GM18511 (cell line): ENCODE results near the gene TICAM1.
"Not testable (repeated sequence)": the region's sequence is repeated elsewhere in the genome, so short reads cannot be mapped to it uniquely, and the experiment has no call there.

Experiments used
- ATAC-seq: cut with Tn5 transposase; IDR thresholded peaks from one replicate; pipeline ENCODE4 v1.9.1; 2021; ENCODE audit warnings: mild to moderate bottlenecking, moderate library complexity; ENCODE audit not compliant: unreplicated experiment

TICAM1 gene

DNA sequence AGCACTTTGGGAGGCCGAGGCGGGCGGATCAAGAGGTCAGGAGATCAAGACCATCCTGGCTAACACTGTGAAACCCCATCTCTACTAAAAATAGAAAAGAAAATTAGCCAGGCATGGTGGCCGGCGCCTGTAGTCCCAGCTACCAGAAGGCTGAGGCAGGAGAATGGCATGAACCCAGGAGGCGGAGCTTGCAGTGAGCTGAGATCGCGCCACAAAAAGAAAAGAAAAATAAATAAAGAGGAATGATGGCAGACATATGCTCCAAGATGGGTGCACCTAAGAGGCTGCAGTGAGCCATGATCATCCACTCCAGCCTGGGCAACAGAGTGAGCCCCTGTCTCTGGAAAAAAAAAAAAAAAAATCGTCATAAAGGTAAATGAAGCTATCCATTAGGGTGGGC lies 14.5 kb upstream of the TICAM1 start:
- not testable (repeated sequence) for ATAC-seq

DNA sequence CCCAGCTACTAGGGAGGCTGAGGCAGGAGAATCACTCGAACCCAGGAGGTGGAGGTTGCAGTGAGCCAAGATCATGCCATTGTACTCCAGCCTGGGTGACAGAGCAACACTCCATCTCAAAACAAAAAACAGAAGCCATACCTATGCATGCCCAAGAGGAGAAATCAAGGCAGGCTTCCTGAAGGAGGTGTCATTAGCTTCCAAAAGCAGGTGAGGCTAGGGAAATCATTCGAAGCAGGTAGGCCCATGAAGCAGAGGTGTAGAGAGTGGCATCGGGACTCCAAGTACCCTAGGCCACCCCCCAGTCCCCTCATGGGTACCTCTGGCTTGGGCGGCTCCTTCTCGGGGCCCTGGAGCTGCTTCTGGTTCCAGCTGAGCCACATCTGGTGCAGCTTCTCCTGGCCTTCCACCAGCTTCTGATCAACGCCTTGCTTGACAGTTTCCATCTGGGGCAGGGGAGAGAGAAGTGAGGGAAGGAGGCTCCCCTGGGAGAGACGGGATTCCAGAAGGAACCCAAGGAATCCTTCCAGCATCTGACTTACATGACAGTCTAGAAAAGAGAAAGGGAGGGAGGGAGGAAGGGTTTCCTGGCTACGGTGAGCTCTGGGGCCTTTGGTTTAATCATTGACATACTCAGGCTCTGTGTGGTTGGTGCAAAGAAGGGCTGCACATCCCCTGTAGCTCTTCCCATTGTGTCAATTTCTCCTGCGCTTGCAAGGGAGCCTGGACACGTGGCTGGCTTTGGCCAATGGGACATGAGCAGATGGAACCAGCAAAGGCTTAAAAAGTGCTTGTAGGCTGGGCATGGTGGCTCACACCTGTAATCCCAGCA lies 13.1 kb upstream of the TICAM1 start:
- no peak for ATAC-seq

DNA sequence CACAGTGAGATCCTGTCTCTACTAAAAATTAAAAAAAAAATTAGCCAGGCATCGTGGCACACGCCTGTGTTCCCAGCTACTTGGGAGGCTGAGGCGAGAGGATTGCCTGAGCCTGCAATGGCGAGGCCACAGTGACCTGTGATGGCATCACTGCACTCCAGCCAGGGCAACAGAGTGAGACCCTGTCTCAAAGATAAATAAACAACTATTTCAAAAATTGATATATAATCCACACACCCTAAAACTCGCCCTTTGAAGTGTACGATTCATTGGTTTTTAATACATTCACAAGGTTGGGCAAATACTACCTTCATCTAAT lies 12.1 kb upstream of the TICAM1 start:
- ATAC-seq, result no peak

DNA sequence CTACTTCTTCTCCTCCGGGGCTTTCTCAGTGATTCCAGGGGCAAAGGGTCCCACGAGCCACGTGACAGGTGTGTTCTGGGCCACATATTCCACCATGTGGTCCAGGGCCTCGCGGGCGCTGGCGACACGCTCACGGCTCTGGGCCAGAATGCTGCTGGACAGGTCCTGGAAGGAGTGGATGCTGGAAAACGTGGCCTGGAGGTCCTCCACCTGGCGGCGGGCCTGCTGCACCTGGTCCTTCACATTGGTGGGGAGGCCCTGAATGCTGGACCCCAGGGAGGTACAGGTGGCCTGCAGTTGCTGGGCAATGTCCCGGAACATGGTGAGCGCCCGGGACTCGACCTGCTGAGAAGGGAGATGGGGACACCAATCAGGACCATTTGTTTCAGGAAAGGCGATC lies 7.7 kb upstream of the TICAM1 start:
- no peak for ATAC-seq

DNA sequence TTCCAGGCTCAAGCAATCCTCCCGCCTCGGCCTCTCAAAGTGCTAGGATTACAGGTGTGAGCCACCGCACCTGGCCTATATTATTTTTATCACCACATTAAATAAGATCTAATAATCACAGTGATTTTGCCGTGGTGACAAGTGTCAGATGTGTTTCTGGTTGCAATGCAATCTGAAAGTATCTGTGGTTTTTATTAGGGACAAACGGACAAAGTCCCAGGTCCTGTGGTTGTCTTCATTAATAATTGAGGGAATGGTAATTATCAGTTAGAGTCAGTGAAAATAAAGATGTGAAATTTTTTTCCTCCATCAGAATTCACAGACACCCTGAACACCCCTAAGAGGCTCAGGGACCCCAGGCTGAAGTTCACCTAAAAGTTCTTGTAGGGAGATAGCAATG lies 1.3 kb upstream of the TICAM1 start:
- ATAC-seq, result no peak

DNA sequence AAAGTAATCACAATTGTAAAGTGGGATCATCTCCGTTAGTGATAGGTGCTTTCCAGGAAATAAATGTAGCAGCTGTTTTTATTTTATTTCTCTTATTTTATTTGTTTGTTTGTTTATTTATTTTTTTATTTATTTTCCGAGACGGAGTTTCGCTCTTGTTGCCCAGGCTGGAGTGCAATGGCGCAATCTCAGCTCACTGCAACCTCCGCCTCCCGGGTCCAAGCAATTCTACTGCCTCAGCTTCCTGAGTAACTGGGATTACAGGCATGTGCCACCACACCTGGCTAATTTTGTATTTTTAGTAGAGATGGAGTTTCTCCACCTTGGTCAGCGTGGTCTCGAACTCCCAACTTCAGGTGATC lies 448 bp upstream of the TICAM1 start:
- not testable (repeated sequence) for ATAC-seq

DNA sequence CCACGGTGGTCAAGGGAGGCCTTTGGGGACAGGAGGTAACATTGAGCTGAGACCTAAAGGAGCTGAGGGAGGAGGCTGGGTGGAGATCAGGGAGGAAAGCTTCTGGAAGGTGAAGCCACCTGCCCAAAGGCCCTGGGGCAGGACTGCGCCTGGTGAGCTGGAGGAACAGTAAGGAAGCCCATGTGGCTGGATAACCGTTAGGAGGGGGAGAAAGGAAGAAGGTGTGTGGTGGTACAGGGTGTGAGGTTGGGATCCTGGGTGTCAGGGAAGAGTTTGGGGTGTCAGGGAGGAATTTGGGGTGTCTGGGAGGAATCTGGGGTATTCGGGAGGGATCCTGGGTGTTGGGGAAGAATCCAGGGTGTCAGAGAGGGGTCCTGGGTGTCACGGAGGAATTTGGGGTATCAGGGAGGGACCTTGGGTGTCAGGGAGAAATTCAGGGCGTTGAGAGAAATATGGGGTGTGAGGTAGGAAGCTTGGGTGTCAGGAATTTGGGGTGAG lies 695 bp downstream of the TICAM1 start:
- ATAC-seq, result no peak

DNA sequence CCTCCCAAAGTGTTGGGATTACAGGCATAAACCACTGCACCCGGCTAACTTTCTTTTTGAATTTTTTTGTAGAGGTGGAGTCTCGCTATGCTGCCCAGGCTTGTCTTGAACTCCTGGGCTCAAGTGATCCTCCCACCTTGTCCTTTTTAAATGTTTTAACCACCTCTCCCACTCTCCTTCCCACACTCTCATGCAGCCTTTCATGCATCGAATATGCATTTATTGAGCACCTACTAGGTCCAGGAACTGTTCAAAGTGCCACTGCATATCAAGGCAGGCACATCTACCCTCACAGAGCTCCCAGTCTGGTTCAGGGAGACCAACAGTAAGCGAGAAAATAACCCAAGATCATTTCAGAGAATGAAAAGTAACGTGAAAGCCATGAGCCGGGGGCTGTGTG lies 1.2 kb downstream of the TICAM1 start:
- no peak for ATAC-seq

DNA sequence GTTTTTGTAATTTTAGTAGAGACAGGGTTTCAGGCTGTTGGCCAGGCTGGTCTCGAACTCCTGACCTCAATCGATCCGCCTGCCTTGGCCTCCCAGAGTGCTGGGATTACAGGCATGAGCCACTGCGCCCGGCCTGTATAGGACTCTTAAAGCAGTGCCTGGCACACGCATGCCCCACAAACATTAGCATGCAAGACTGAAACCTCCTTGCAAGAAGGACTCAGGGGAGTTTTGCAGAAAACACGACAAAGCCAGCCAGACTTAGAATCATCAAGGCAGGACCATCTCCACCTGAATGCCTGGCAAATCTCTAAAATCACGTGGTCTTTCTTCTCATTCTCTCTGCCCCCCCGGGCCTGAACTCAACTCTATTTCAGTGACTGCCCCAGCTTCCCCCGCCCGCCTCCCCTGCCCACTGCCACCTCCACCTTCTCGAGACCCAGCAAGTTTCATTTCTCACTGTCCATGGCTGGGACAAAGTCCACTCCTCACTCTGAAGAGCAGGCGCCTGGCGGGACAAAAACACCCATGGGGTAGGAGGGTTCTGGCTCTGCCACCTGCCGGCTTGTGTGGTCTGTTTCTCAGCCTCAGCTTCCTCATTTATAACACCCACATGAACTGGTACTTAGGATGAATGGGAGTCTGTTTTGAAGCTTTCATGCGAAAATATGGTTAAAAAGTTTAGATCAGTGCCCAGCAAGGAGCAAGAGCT lies 2.4 kb downstream of the TICAM1 start:
- ATAC-seq, result no peak

DNA sequence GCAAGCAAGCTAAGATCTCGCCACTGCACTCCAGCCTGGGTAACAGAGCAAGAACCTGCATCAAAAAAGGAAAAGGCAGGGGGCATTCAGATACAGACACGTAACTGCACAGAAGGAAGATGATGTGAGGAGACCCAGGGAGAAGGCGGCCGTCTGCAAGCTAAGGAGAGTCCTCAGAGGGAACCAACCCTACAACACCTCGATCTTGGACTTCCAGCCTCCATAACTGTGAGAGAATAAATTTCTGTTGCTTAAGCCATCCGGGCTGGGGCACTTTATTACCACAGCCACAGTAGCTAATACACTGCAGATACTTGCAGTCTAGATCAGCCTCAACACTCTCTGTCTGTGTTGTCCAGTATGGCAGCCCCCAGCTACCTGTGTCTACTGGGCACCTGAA lies 7.9 kb downstream of the TICAM1 start:
- no peak for ATAC-seq

DNA sequence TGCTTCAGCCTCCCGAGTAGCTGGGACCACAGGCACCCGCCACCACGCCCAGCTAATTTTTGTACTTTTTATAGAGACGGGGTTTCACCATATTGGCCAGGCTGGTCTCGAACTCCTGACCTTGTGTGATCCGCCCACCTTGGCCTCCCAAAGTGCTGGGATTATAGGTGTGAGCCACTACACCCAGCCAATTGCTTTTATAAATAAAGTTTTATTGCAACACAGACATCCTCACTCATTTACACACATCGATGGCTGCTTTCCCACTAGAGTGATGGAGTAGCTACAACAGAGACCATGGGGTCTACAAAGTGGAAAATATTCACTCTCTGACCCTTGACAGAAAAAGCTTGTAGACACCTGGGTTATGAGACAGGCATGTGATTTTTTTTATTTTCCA lies 9.2 kb downstream of the TICAM1 start:
- ATAC-seq, result not testable (repeated sequence)

DNA sequence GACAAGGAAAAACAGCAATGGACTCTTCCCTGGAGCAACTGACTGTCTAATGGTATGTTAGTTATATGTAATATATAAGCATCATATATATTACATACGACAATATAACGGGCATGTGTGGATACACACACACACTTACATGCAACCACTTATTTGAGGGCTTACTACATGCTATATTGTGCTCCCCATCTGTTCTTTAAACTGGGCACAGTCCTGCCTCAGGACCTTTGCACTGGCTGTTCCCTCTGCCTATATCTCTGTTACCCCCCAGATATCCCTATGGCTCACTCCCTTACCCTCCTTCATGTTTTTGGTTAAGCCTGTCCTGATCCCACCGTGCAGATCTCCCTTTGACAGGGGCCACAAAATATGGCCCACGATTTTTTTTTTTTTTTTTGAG lies 10.2 kb downstream of the TICAM1 start:
- no peak for ATAC-seq

DNA sequence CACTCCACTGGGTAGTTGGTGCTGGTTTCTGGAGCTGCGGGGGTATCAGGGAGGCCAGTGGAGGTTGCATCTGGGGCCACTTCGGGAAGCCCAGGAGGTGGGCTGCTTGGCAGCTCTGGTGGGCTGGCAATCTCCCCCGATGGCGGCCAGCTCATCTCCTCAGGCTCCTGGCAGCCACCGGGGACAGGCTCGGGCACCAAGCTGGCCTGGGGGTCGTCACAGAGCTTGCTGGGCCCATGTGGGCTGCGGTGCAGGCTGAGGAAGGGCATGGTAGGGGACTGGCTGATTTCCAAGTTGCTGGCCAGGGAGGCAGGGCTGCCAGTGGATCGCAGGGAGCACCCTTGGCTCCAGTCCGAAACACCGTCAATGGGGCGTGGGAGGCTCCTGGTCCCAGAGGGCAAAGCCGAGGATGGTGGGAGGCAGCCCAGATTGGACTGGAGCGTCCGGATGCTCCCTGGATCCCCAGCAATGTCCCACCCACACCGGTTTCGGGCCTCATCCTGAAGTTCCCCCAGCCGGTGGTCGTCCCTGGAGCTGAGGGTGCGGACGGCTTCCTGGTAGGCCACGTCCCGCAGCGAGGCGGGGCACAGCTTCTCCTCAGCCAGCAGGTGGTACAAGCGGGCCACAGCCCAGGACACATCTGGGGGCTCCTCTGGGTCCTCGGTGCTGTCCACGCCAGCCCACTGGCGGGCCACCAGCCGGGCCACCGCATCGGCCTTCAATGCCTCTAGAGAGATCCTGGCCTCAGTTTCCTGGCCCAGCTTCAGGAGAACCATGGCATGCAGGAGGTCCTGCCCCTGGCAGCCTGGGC lies 13.8 kb downstream of the TICAM1 start:
- ATAC-seq, result no peak

DNA sequence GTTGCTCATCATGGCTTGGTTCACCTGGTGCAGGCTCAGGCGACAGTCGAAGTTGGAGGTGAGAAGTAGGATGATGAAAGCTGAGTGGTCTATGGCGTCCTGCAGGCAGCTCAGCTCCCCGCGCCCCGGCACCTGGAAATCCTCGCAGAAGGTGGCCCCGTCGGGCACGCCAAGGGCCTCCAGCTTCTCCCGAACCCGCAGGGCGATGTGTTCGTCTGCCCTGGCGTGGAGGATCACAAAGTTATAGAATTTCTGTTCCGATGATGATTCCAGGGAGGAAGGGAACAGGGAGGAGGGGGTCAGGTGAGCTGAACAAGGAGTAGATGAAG lies 14.6 kb downstream of the TICAM1 start:
- ATAC-seq, result no peak

DNA sequence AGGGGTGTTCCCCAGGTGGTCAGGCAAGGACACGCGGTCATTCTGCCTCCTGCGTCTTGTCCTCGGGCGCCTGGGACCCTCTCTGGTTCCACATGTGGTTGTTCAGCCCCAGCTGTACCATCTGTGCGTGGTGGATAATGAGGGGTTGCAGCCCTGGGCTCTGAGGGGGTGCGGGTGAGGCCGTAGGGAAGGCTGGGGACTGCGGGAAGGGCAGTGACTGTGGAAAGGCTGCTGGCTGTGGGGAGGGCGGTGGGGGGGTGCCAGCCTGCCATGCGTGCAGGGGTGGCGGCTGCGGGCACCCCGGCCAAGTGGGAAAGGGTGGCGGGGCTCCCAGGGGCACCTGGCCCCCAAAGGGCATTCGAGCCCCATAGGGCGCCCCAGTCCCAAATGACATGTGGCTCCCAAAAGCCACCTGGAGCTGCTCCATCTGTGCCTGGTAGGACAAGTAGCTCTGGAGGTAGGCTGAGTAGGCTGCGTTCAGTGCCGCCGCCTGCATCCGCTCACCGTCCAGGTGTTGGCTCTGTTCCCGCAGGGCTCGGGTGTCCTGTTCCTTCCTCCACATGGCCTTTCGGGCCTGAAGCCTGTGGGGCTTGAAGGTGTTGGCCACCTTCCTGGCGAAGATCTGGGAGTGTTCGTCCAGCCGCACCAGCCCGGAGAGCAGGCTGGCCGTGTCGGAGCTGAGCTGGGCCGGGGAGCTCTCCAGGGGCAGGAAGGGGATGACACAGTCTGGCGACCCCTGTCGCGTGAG lies 15.1 kb downstream of the TICAM1 start:
- no peak for ATAC-seq

DNA sequence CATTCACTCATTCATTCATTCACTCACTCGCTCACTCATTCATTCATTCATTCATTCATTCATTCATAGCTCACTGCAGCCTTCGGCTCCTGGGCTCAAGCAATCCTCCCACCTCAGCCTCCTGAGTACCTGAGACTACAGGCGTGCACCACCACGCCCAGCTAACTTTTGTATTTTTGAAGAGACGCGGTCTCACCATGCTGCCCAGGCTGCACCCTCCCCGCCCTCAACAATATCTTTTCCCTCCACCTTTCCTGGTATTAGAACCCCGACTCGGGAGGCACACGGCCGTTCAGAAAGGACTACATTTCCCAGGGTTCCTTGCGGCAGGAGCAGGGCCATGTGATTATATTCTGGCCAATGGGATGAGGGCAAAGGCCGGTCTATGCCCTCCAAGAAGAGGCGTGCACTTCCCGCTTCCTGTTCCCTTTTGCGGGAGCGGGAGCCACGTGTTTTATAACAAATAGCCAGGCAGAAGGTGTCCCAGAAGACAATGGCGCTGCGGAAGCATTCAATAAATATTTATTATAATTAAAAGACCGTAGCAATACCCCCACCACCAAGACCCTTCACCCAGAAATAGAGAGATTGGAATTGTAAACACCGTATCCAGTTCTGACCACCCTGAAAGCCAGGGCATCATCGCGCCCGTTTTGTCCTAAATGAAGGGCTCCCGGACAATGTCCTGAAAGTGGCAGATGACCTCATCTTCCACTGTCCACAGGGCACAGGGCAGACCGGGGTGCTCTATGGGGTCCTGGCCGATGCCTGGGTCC lies 15.9 kb downstream of the TICAM1 start:
- no peak for ATAC-seq

DNA sequence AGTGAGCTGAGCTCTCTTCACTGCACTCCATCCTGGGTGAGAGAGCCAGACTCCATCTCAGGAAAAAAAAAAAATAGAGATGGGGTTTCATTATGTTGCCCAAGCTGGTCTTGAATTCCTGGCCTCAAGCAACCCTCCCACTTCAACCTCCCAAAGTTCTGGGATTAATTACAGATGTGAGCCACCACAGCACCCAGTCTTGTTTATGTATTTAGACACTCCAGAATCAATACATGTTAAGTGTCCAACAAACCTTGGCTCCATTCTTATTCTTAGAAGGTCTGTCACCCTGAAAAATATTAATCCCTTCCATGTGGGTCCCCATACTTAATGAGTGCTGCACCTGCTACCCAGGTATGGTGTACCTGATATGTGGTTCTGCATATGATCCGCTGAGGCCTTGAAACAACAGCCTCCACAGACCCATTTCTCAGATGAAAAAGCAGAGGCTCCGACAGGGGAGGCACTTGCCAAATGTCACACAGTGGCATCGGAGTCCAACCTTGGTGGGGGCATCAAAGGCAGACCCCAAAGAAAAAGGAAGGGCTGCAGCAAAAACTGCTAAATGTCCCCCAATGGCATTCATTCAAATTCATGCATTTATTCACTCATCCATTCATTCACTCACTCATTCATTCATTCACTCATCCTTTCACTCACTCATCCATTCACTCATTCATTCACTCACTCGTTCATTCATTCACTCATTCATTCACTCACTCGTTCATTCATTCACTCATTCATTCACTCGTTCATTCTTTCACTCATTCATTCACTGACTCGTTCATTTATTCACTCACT lies 16.7 kb downstream of the TICAM1 start:
- no peak for ATAC-seq

DNA sequence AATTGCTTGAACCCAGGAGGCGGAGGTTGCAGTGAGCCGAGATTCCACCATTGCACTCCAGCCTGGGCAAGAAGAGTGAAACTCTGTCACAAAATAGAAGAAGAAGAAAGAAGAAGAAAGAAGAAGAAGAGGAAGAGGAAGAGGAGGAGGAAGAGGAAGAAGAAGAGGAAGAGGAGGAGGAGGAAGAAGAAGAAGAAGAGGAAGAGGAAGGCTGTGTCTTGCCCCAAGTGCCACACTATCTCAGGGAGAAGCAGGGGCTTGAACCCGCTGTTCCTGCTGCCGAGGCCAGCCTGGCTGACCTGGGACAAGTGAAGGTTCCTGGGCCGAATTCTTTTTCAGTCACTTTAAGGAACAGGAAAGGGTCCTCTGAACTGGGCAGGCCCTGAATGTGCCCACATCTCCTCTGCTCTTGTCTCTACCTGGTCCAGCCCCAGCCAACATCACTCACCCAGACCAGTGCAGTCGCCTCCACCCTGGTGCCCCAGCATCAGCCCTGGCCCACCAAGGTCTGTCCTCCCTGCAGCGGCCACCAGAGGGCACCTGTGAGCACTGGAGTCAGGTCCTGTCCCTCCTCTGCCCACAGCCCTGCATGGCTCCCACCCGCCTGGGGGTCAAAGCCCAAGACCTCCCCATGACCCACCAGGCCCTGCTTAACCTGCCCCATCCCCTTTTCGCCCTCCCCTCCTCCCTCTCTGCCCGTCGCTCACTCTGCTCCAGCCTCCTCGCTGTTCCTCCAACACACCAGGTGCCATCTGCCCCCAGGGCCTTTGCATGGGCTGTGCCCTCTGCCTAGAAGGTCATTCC lies 20.0 kb downstream of the TICAM1 start:
- ATAC-seq, result no peak

DNA sequence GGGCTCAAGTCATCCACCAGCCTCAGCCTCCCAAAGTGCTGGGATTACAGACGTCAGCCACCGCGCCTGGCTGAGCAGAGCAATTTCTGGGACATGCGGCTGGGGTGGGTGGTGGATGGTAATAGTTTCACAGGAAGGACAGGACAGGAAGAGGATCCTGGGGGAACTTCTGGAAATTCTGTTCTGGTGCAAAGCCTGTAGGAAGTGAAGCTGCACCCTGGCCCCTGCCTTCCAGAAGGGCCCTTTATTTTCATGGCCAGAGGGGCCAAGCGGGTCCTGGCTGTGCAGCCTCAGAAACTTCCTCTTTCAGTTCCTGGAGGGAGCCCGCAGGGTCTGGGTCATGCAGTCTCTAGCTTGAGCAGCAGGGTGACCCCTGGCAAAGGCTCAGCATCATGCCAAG lies 24.3 kb downstream of the TICAM1 start:
- ATAC-seq, result no peak
